Hepatocyte (in vitro differentiated cells): ENCODE data around the gene UBE2G1.

Experiments used
- CTCF ChIP-seq: fragments of 200-600 bp; sonication (generic); IDR thresholded peaks from 2 replicates; pipeline ENCODE4 v1.5.1; 2016; ENCODE audit warnings: antibody characterized with exemption, mild to moderate bottlenecking; ENCODE audit not compliant: poor library complexity
- EZH2 ChIP-seq: fragments of 200-600 bp; sonication (generic); IDR thresholded peaks from 2 replicates; pipeline ENCODE4 v1.6.1; 2016; ENCODE audit warnings: antibody characterized with exemption, mild to moderate bottlenecking, borderline replicate concordance
- EZH2phosphoT487 ChIP-seq: fragments of 200-600 bp; sonication (generic); IDR thresholded peaks from one replicate; pipeline ENCODE4 v1.6.1; 2018; ENCODE audit warnings: antibody characterized with exemption, mild to moderate bottlenecking, low read depth, moderate library complexity; ENCODE audit not compliant: unreplicated experiment, severe bottlenecking

DNA sequence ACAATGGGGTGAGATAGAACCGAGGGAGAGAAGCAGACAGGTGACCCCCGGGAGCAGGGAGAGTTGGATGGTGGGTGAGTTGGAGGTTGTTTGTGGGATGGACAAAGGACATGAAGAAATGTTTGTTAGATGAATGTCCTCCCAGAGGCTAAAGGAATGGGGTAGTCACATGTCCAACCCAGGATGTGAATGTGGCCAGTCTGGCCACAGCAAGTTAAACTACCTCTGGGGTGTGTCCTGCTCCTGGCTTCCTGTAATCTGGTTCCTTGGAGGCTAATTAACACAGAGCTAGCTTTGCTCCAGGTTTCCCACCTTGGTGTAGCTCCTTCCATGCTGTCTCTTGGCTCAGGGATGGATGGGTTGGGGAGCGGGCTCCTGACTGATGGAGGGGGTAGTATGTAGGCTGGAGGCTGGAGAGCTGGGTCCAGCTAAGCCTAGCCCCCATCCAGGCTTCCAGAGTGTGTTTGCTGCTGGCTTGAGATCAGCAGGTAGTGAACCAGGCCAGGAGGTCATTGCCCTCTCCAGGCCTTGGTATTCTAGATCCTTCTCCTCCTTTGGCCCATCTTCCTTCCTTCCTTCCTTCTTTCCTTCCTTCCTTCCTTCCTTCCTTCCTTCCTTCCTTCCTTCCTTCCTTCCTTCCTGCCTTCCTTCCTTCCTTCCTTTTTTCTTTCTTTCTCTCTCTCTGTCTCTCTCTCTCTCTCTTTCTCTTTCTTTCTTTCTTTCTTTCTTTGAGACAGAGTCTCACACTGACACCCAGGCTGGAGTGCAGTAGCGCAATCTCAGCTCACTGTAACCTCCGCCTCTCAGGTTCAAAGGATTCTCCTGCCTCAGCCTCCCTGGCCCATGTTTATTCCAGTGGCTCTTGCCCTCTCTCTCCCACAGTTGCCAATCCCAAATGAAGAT is 28.0 kb upstream of the UBE2G1 start:
- no peak for TF ChIP-seq EZH2
- TF ChIP-seq CTCF, result no peak
- no peak for TF ChIP-seq EZH2phosphoT487
